Left ventricle myocardium inferior (tissue), 1 donor: ENCODE data around the gene GSC. TPM values are rescaled to one million over a fixed set of nuclear protein-coding genes. Genes with fewer than 3 reads are reported as not detected.
"Not testable (repeated sequence)": the region's sequence is repeated elsewhere in the genome, so short reads cannot be mapped to it uniquely, and the experiment has no call there.

Source experiments
- DNase-seq: peaks from one replicate; pipeline ENCODE4 v3.0.0-alpha.2; 2020
- H3K27ac ChIP-seq: fragments of 200-600 bp; replicated peaks from 2 replicates; pipeline ENCODE4 v1.8.0; 2021
- H3K27me3 ChIP-seq: fragments of 200-600 bp; 2 replicates; pipeline ENCODE4 v1.8.0; 2021; ENCODE audit warnings: low read depth
- H3K36me3 ChIP-seq: fragments of 200-600 bp; 2 replicates; pipeline ENCODE4 v1.8.0; 2021
- H3K4me1 ChIP-seq: fragments of 200-600 bp; 2 replicates; pipeline ENCODE4 v1.8.0; 2021
- H3K4me3 ChIP-seq: fragments of 200-600 bp; 2 replicates; pipeline ENCODE4 v1.8.0; 2021; ENCODE audit warnings: mild to moderate bottlenecking, moderate library complexity
- H3K9me3 ChIP-seq: fragments of 200-600 bp; replicated peaks from 2 replicates; pipeline ENCODE4 v1.8.0; 2021
- CTCF ChIP-seq: fragments of 200-600 bp; IDR thresholded peaks from 2 replicates; pipeline ENCODE4 v1.8.0; 2021; ENCODE audit warnings: antibody characterized with exemption, mild to moderate bottlenecking, borderline replicate concordance
- intact Hi-C: fragments of 100-400 bp; cut with micrococcal nuclease; formaldehyde crosslinking; loops from one replicate; pipeline ENCODE4 v1.11.0; 2022
- total RNA-seq: library from RNA; stranded (reverse); fragmentation: NEBNext Ultra II Directional; extraction: Animal tissue kit (Norgen Biotek cat#: 25700); gene quantifications from one replicate; pipeline ENCODE4 v1.2.1, GENCODE V29; 2021
- donor health status: DM: no; HTN: yes; CAD: no; lungs with severe emphysema.

The GSC gene
- total RNA-seq, 1 donor from 2014 or later, result 0.66 TPM

GRCh38 chr14:94750371-94750770 lies 19.5 kb downstream of the GSC start:
- Histone ChIP-seq H3K36me3 (no peaks in the 10 kb centered on the region), H3K9me3 (no peaks in the 10 kb centered on the region), H3K4me1 (no peaks in the 10 kb centered on the region), H3K27me3 (peaks cover 52% of the 10 kb centered on the region), H3K4me3 (no peak overlapping the region), H3K27ac (no peak overlapping the region)
- TF ChIP-seq CTCF, result no peak
- intact Hi-C loops, result no loop called here
- DNase-seq, result no peak

GRCh38 chr14:94748667-94749347 lies 21.1 kb downstream of the GSC start:
- Histone ChIP-seq H3K9me3 (no peaks in the 10 kb centered on the region), H3K36me3 (no peaks in the 10 kb centered on the region), H3K27ac (no peak overlapping the region), H3K4me1 (no peaks in the 10 kb centered on the region), H3K4me3 (no peak overlapping the region), H3K27me3 (peaks cover 57% of the 10 kb centered on the region)
- no peak for DNase-seq
- intact Hi-C loops, result no loop called here
- peak; percentile 60 for TF ChIP-seq CTCF

- no peak for TF ChIP-seq CTCF
- intact Hi-C loops, result no loop called here
Measured at GRCh38 chr14:94747739-94748138, 22.2 kb downstream of the GSC start.

GRCh38 chr14:94747153-94747552 lies 22.8 kb downstream of the GSC start:
- H3K27ac ChIP-seq, H3K4me1 ChIP-seq, intact Hi-C loops, H3K9me3 ChIP-seq, DNase-seq, H3K36me3 ChIP-seq, H3K4me3 ChIP-seq: not testable (repeated sequence)
- peaks cover 72% of the 10 kb centered on the region for H3K27me3 ChIP-seq

More at GRCh38 chr14:94747739-94748138, 22.2 kb downstream of the GSC start:
- Histone ChIP-seq H3K27ac (no peak overlapping the region), H3K27me3 (peaks cover 68% of the 10 kb centered on the region), H3K4me1 (no peaks in the 10 kb centered on the region), H3K4me3 (no peak overlapping the region), H3K9me3 (no peaks in the 10 kb centered on the region), H3K36me3 (no peaks in the 10 kb centered on the region)
- no peak for DNase-seq

- Histone ChIP-seq H3K36me3 (no peaks in the 10 kb centered on the region), H3K4me3 (no peak overlapping the region), H3K4me1 (no peaks in the 10 kb centered on the region), H3K27me3 (peaks cover 72% of the 10 kb centered on the region), H3K9me3 (no peaks in the 10 kb centered on the region), H3K27ac (no peak overlapping the region)
- no peak for TF ChIP-seq CTCF
- DNase-seq, result no peak
- intact Hi-C loops, result no loop called here
Measured at GRCh38 chr14:94746131-94746530, 23.8 kb downstream of the GSC start.

- intact Hi-C loops, result no loop called here
- no peaks in the 10 kb centered on the region for H3K9me3 ChIP-seq
- no peaks in the 10 kb centered on the region for H3K36me3 ChIP-seq
- TF ChIP-seq CTCF, result no peak
- H3K27me3 ChIP-seq, result peaks cover 69% of the 10 kb centered on the region
- no peak overlapping the region for H3K4me3 ChIP-seq
- DNase-seq, result no peak
- H3K27ac ChIP-seq, result no peak overlapping the region
- H3K4me1 ChIP-seq, result no peaks in the 10 kb centered on the region
Measured at GRCh38 chr14:94738751-94739150, 31.2 kb downstream of the GSC start.
